GM12874 (cell line): ENCODE results near the gene RNASEL.

Experiments
- TF ChIP-seq, protein P1 (sequence below): IDR thresholded peaks from 2 replicates; pipeline ENCODE4 v1.5.1; 2011; ENCODE audit warnings: low read depth, mild to moderate bottlenecking, control low read depth, low read length, moderate library complexity; ENCODE audit not compliant: insufficient read depth

RNASEL gene

GRCh38 chr1:182631053-182631677 lies 42.1 kb upstream of the RNASEL start:
- TF ChIP-seq, protein P1, sequence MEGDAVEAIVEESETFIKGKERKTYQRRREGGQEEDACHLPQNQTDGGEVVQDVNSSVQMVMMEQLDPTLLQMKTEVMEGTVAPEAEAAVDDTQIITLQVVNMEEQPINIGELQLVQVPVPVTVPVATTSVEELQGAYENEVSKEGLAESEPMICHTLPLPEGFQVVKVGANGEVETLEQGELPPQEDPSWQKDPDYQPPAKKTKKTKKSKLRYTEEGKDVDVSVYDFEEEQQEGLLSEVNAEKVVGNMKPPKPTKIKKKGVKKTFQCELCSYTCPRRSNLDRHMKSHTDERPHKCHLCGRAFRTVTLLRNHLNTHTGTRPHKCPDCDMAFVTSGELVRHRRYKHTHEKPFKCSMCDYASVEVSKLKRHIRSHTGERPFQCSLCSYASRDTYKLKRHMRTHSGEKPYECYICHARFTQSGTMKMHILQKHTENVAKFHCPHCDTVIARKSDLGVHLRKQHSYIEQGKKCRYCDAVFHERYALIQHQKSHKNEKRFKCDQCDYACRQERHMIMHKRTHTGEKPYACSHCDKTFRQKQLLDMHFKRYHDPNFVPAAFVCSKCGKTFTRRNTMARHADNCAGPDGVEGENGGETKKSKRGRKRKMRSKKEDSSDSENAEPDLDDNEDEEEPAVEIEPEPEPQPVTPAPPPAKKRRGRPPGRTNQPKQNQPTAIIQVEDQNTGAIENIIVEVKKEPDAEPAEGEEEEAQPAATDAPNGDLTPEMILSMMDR = no peak

- TF ChIP-seq, protein P1 = no peak
Observed at GRCh38 chr1:182630586-182630985, 41.5 kb upstream of the RNASEL start.

DNA sequence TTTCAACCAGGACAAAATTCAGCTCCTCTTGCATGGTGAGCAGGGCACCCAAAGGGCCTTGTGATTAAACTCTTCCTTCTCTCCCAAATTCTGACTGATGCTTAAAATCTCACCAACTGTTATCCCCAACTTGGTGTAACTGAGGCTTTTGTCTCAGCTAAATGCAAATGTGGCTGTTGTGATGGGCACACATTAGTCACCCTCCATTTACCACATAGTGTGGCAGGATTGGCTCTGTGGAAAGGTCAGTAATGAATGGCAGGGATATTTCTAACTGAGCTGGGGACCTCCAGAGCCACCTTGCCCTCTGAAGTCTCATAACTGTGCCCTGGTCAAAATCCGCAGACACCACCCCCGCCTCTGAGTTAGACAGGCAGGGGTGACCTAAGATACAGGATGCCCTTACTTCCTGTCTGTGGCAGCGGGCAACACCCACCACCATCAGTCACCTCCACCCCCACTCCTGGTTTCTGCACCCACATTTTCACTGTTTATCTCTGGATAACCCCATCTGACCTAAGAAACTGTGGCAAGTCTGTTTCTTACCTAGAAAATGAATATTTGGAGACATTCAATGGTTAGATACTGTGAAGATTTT lies 40.5 kb upstream of the RNASEL start:
- TF ChIP-seq, protein P1 = no peak

- TF ChIP-seq, protein P1 = no peak
Observed at GRCh38 chr1:182629080-182629479, 40.0 kb upstream of the RNASEL start.

DNA sequence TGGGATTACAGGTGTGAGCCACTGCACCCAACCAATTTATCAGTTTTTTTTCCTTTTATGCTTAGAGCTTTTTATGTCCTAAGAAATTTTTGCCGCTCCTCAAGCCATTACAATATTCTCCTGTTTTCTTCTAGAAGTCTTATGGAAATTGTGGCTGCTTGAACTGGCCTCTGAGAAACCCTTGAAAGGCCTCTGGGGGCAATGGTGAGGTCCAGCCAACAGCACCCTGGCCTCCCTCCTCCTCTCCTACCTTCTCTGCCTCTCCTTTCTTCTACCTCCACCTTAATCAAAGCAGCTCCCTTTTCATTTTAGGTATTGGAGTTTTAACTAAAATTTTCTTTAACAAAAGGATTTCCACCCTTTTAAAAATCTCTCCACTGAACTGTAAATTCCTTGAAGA lies 39.6 kb upstream of the RNASEL start:
- TF ChIP-seq, protein P1 = no peak

GRCh38 chr1:182627622-182628021 lies 38.6 kb upstream of the RNASEL start:
- TF ChIP-seq, protein P1 = no peak

GRCh38 chr1:182626527-182626926 lies 37.5 kb upstream of the RNASEL start:
- TF ChIP-seq, protein P1 = no peak
